ENCODE data around the gene RAP1GAP2. TPM values are rescaled to one million over a fixed set of nuclear protein-coding genes. Genes with fewer than 3 reads are reported as not detected.
"Not testable (repeated sequence)": the region's sequence is repeated elsewhere in the genome, so short reads cannot be mapped to it uniquely, and the experiment has no call there.

RAP1GAP2 gene
- total RNA-seq, 4 donors from 2014 or later = 30.6 to 60.2 (median 41.9) TPM

DNA sequence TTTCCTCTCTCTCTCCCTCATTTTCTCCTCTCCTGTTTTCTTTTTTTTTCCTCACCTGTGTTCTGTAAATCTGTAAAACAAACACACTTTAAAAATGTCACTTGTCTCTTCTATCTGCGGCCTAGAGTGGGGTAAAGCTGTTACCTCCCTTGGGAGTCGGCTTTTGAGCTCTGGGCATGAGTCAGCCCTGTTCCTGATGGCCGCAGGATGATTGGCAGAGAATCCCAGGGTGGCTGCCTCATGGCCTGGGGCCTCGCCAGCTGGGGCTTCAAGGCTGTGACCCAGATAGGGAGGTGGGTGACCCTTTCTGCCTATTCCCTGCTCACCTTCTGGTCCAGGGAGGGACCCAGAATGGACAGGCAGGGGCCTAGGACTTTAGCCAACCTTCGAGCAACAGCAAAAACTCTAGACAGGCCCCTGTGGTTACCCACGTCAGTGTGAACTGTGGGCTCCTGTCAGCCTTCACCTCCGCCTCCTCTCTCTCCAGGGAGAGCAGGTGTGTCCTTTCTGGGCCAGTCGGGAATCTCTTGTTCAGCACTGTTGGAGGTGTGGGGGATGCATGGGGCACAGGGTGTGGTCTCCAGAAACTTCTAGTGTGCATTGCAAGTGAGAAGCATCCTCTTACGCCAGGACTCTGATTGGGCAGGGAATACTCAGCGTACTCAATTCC, 87.4 kb downstream of the RAP1GAP2 start:
- no peak for DNase-seq
- H3K27ac ChIP-seq = no peak overlapping the region
- TF ChIP-seq CTCF (IDR thresholded peaks at IDR 0.05) (no peak), POLR2A (IDR thresholded peaks at IDR 0.05) (no peak)

DNA sequence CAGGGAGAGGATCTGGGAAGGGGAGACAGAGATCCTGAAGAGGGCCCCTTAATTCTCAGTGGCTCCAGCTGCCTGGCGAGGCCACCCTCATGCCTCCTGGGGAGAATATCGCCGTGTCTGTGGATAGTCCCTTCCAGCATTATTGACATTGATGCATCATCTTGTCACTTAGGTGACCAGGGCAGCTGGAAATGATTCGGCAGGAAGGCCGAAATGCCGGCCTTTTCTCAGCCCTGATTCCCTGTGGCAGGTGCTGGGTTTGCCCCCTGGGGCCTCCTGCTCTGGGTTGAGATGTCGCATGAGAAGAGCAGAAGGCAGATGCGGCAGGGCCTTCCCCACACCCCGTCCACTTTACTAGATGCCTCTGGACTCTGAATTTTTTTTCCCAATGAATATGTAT, 89.5 kb downstream of the RAP1GAP2 start:
- no peak for DNase-seq
- Histone ChIP-seq H3K9me3 (no peaks in the 10 kb centered on the region), H3K36me3 (no peaks in the 10 kb centered on the region), H3K4me3 (no peak overlapping the region), H3K27ac (no peak overlapping the region), H3K27me3 (no peaks in the 10 kb centered on the region), H3K4me1 (no peaks in the 10 kb centered on the region)
- TF ChIP-seq POLR2A (IDR thresholded peaks at IDR 0.05) = no peak
- TF ChIP-seq CTCF (IDR thresholded peaks at IDR 0.05) = no peak

More for the DNA sequence above, 87.4 kb downstream of the RAP1GAP2 start:
- Histone ChIP-seq H3K36me3 (no peaks in the 10 kb centered on the region), H3K4me1 (no peaks in the 10 kb centered on the region), H3K27me3 (no peaks in the 10 kb centered on the region), H3K4me3 (no peak overlapping the region), H3K9me3 (no peaks in the 10 kb centered on the region)

GRCh38 chr17:2888326-2888725, 92.1 kb downstream of the RAP1GAP2 start:
- Histone ChIP-seq H3K4me1 (no peaks in the 10 kb centered on the region), H3K9me3 (no peaks in the 10 kb centered on the region), H3K27ac (no peak overlapping the region), H3K27me3 (no peaks in the 10 kb centered on the region), H3K36me3 (no peaks in the 10 kb centered on the region), H3K4me3 (no peak overlapping the region)
- no peak for TF ChIP-seq CTCF (IDR thresholded peaks at IDR 0.05)
- no peak for TF ChIP-seq POLR2A (IDR thresholded peaks at IDR 0.05)
- DNase-seq = no peak

DNA sequence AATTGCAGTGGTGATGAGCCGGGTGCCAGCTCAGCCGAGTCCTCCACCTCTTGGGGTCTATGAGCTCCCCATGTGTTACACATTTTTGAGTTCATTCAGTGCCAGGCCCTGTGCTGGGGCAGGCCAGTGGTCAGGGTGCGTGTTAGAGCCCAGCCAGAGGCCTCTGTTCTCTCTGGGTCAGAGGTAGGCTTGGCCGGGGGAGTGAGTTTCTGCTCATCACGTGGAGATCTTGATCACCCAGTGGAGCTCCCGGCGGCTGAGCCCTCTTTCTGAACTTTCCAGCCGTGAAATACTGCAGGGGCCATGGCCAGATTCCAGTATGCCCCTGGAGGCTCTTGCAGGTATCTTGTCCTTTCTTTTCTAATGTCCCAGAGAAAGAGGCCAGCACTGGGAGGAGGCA, 93.0 kb downstream of the RAP1GAP2 start:
- no peak for DNase-seq
- Histone ChIP-seq H3K27ac (no peak overlapping the region), H3K27me3 (no peaks in the 10 kb centered on the region), H3K36me3 (no peaks in the 10 kb centered on the region), H3K4me1 (peaks cover 0 to 8% (median 0%) of the 10 kb centered on the region in 4 donors), H3K9me3 (no peaks in the 10 kb centered on the region), H3K4me3 (no peak overlapping the region)
- no peak for TF ChIP-seq POLR2A (IDR thresholded peaks at IDR 0.05)

- DNase-seq, H3K9me3 ChIP-seq, H3K36me3 ChIP-seq, H3K27me3 ChIP-seq, H3K4me3 ChIP-seq, H3K27ac ChIP-seq: not testable (repeated sequence)
- peaks cover 0 to 13% (median 0%) of the 10 kb centered on the region in 4 donors for H3K4me1 ChIP-seq
Observed at GRCh38 chr17:2890778-2891177, 94.5 kb downstream of the RAP1GAP2 start.

DNA sequence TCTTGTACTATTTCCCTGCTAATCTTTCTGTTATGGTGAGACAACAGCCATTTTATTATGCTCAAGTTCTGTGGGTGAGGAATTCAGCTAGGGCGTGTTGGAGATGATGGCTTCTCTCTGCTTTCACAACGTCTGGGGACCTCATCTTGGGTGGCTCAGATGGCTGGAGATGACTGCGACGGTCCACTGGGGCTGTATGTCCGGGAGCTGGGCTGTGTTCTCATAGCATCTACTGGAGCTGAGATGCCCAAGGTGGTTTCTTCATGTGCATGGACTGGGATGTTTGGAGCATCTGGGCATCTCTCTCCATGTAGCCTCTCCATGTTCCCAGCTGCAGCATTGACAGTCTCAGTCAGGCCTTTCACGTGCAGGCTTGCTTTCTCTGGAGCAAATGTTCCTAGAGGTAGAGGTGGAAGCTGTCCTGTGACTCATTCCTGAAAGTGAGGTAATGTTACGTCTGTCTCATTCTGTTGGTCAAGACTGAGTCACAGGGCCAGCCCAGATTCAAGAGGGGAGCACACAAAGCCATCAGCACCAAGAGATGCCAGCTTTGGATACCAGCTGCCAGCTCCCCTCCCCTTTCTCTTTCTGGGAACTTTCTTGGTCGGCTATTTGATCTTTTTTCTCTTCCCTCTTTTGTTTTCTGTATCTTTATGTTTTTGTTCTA, 96.2 kb downstream of the RAP1GAP2 start:
- Histone ChIP-seq H3K4me3 (no peak overlapping the region), H3K9me3 (no peaks in the 10 kb centered on the region), H3K27ac (peak overlapping the region in 1 of 4 donors; percentile 25), H3K4me1 (peaks cover 0 to 13% (median 0%) of the 10 kb centered on the region in 4 donors), H3K36me3 (no peaks in the 10 kb centered on the region), H3K27me3 (no peaks in the 10 kb centered on the region)
- TF ChIP-seq CTCF (IDR thresholded peaks at IDR 0.05) = no peak
- no peak for TF ChIP-seq POLR2A (IDR thresholded peaks at IDR 0.05)
- DNase-seq = peak in 1 of 3 donors; percentile 66

Measured in Peyer's patch (tissue), 4 donors.